RWPE1 (cell line): Measurements from ENCODE around the gene MAGEA9.
"Not testable (repeated sequence)": the region's sequence is repeated elsewhere in the genome, so short reads cannot be mapped to it uniquely, and the experiment has no call there.

Experiments used
- CTCF ChIA-PET: fragments of 350-600 bp; sonication (Branson Sonifier 250); formaldehyde crosslinking; extraction: SDS; loops from one replicate; lab custom pipeline; 2021; lab: Yijun Ruan, JAX
- POLR2A ChIA-PET: fragments of 400-600 bp; formaldehyde crosslinking; extraction: SDS; loops from one replicate; lab custom pipeline; 2020; ENCODE audit warnings: antibody characterized with exemption; ENCODE audit not compliant: low non-redundant PET; lab: Yijun Ruan, JAX
- DNase-seq: peaks from one replicate; pipeline ENCODE4 v3.0.0; 2012; ENCODE audit warnings: low spot score
- H3K27ac ChIP-seq: fragments of 450-650 bp; 2 replicates; pipeline ENCODE4 v1.5.1; 2017
- CTCF ChIP-seq: fragments of 450-650 bp; conservative IDR thresholded peaks from 2 replicates; pipeline ENCODE4 v1.5.1; 2017; ENCODE audit warnings: low read depth, mild to moderate bottlenecking

Gene MAGEA9, protein sequence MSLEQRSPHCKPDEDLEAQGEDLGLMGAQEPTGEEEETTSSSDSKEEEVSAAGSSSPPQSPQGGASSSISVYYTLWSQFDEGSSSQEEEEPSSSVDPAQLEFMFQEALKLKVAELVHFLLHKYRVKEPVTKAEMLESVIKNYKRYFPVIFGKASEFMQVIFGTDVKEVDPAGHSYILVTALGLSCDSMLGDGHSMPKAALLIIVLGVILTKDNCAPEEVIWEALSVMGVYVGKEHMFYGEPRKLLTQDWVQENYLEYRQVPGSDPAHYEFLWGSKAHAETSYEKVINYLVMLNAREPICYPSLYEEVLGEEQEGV

DNA sequence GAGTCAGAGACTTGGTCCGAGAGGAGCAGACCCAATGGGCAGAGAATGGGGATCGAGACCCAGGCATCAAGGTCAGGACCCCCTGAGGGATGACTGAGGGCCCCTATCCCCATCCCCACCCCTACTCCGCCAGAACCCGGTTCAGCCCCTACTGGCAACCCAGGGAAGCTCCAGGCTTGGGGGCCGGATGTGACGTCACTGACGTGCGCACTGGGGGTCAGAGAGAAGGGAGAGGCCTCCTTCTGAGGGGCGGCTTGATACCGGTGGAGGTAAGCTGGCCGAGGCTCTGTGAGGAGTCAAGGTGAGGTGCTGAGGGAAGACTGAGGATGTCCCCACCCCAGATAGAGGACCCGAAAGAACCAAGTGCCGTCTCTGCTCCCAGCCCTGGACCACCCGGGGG, at the start of gene MAGEA9:
MAGEA9 (plus strand) TSS at position 204 of the 400 bp plus-strand sequence. CDS start 4,281 bp downstream, outside the sequence.
- CTCF ChIA-PET, POLR2A ChIA-PET, DNase-seq, H3K27ac ChIP-seq: not testable (repeated sequence)

DNA sequence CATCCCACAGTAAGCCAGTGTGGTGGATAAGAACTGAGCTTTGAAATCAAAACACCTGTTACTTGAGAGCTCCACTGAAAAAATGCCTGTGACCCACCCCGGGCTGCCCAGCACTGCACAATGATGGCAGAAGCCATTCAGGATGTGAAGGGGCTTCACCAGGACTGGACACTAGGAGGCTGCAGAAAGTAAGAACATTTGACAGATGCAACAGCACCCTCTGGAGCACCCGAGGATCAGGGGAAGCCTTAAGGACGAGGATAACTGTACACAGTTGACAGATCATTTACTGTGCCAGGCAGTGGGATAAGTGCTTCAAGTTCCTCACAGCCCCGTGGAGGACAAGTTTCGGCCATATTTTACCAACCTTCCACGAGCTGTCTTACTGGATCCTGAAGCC, 39.5 kb upstream of the MAGEA9 start:
- DNase-seq, CTCF ChIA-PET, POLR2A ChIA-PET, H3K27ac ChIP-seq: not testable (repeated sequence)

GRCh38 chrX:149746390-149747007, 35.2 kb upstream of the MAGEA9 start:
- POLR2A ChIA-PET, DNase-seq, H3K27ac ChIP-seq, CTCF ChIA-PET: not testable (repeated sequence)

DNA sequence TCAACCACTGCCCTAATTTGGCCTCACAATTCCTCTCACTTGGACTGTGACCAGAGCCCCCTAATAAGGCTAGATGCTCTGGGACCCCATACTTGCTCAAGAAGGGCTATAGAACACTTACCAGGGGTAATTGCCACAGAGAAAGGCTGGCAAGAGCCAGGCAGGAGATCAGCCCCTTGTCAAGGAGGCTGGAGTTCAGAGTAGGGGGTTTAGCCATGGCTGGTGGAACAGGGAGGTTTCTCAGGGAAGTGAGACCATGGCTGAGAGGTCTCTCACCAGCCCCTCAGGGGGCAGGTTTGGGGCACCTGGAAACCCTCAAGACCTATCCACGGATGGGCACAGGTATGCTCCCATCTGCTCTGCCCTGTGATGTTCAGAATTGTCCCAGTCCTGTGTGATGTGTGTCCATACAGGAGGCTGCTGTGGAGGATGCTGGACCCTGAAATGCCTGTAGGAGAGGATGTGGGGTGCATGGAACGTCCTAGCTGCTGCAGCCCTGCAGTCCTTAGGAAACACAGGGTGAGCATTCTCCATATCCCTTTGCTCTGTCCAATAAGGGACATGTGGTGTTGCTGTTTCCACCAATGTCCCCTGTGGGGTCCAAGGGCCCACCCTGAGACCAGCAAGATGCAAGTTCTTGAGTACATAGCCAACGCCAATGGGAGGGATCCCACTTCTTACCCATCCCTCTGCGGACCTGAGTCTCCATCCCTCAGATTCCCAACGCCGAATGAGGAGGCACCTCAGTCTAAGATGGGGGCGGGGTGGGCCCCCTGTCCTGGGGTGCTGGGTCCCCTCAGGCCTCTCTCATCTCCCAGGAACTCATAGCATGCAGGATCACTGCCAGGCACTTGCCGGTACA, 24.3 kb upstream of the MAGEA9 start:
- no peak overlapping the region for H3K27ac ChIP-seq
- ChIA-PET CTCF (no interaction called here), POLR2A (no interaction called here)
- no peak for DNase-seq
- TF ChIP-seq CTCF: no peak

DNA sequence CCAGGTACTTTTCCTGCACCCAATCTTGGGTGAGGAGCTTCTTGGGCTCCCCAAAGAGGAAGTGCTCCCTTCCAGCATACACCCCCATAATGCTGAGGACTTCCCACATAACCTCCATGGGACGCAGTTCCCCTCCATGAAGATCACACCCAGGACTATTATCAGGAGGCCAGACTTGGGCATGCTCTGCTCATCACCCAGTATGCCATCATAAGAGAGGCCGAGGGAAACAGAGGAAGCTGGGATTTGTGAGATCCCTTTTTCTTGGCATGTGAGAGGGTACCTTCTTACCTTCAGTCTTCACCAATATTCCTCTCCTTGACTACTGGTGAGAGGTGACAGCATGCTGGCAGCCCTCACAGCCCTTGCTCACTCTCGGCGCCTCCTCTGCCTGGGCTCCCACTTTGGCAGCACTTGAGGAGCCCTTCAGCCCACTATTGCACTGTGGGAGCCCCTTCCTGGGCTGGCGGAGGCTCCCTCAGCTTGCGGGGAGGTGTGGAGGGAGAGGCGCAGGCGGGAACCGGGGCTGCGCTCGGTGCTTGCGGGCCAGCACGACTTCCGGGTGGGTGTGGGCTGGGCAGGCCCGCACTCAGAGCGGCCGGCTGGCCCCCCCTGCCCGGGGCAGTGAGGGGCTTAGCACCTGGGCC, 23.5 kb upstream of the MAGEA9 start:
- no peak for TF ChIP-seq CTCF
- H3K27ac ChIP-seq: no peak overlapping the region
- ChIA-PET POLR2A (no interaction called here), CTCF (no interaction called here)
- no peak for DNase-seq

GRCh38 chrX:149758715-149759078, 23.0 kb upstream of the MAGEA9 start:
- CTCF ChIA-PET: not testable (repeated sequence)

GRCh38 chrX:149759824-149760223, 21.9 kb upstream of the MAGEA9 start:
- CTCF ChIA-PET: no interaction called here
- TF ChIP-seq CTCF: no peak

More at GRCh38 chrX:149758715-149759078, 23.0 kb upstream of the MAGEA9 start:
- DNase-seq, POLR2A ChIA-PET, H3K27ac ChIP-seq: not testable (repeated sequence)

GRCh38 chrX:149760965-149761364, 20.8 kb upstream of the MAGEA9 start:
- ChIA-PET CTCF (no interaction called here), POLR2A (no interaction called here)
- no peak overlapping the region for H3K27ac ChIP-seq
- DNase-seq: no peak
- TF ChIP-seq CTCF: no peak

More at GRCh38 chrX:149759824-149760223, 21.9 kb upstream of the MAGEA9 start:
- no peak for DNase-seq
- POLR2A ChIA-PET: no interaction called here
- H3K27ac ChIP-seq: no peak overlapping the region

GRCh38 chrX:149761858-149762674, 19.7 kb upstream of the MAGEA9 start:
- CTCF ChIA-PET, DNase-seq, H3K27ac ChIP-seq, POLR2A ChIA-PET: not testable (repeated sequence)
